OCI-LY1 (cell line): ENCODE measurements around the gene OMP.

ENCODE experiments used
- H2AFZ ChIP-seq: fragments of 200-600 bp; sonication (generic), shearing (Covaris generic); 2 replicates; pipeline ENCODE4 v1.6.0; 2014; ENCODE audit warnings: antibody characterized with exemption, mild to moderate bottlenecking, low read length
- H3F3A ChIP-seq: fragments of 200-600 bp; sonication (generic), shearing (Covaris generic); 2 replicates; pipeline ENCODE4 v1.6.0; 2014; ENCODE audit warnings: mild to moderate bottlenecking, antibody characterized with exemption, low read length, moderate library complexity; ENCODE audit not compliant: insufficient read depth
- H3K27ac ChIP-seq: fragments of 200-600 bp; sonication (generic); 2 replicates; pipeline ENCODE4 v1.5.1; 2014; ENCODE audit warnings: low read length, mixed run types, mild to moderate bottlenecking, low read depth; ENCODE audit not compliant: poor library complexity, severe bottlenecking
- H3K27me3 ChIP-seq: fragments of 200-600 bp; sonication (generic); 2 replicates; pipeline ENCODE4 v1.6.0; 2014; ENCODE audit warnings: antibody characterized with exemption, mild to moderate bottlenecking, low read length, moderate library complexity; ENCODE audit not compliant: insufficient read depth
- H3K36me3 ChIP-seq: fragments of 200-600 bp; sonication (generic); 2 replicates; pipeline ENCODE4 v1.6.1; 2014; ENCODE audit warnings: mild to moderate bottlenecking, antibody characterized with exemption, low read length, moderate library complexity, mixed read lengths; ENCODE audit not compliant: insufficient read depth
- H3K4me1 ChIP-seq: fragments of 200-600 bp; sonication (generic); 2 replicates; pipeline ENCODE4 v1.5.1; 2014; ENCODE audit warnings: mild to moderate bottlenecking, low read length, moderate library complexity; ENCODE audit not compliant: insufficient read depth, severe bottlenecking
- H3K4me2 ChIP-seq: fragments of 200-600 bp; sonication (generic), shearing (Covaris generic); 2 replicates; pipeline ENCODE4 v1.6.1; 2014; ENCODE audit warnings: low read length
- H3K4me3 ChIP-seq: fragments of 200-600 bp; sonication (generic); 2 replicates; pipeline ENCODE4 v1.5.1; 2014; ENCODE audit warnings: low read length, low read depth, mild to moderate bottlenecking, mixed read lengths; ENCODE audit not compliant: poor library complexity, severe bottlenecking
- H3K79me2 ChIP-seq: fragments of 200-600 bp; shearing (Covaris generic); 2 replicates; pipeline ENCODE4 v1.6.1; 2016; ENCODE audit warnings: mixed run types, low read length, mixed read lengths; ENCODE audit not compliant: insufficient read depth
- H3K9ac ChIP-seq: fragments of 200-600 bp; sonication (generic), shearing (Covaris generic); 2 replicates; pipeline ENCODE4 v1.6.1; 2014; ENCODE audit warnings: mild to moderate bottlenecking, low read length, mixed read lengths
- H3K9me2 ChIP-seq: fragments of 200-600 bp; sonication (generic), shearing (Covaris generic); 2 replicates; pipeline ENCODE4 v1.6.1; 2014; ENCODE audit warnings: low read depth, mild to moderate bottlenecking, low read length, mixed read lengths
- H3K9me3 ChIP-seq: fragments of 200-600 bp; shearing (Covaris generic); 2 replicates; pipeline ENCODE4 v1.6.1; 2014; ENCODE audit warnings: low read length, mixed read lengths
- H4K20me1 ChIP-seq: fragments of 200-600 bp; sonication (generic), shearing (Covaris generic); 2 replicates; pipeline ENCODE4 v1.6.0; 2016; ENCODE audit warnings: mild to moderate bottlenecking, low read length; ENCODE audit not compliant: insufficient read depth
- EZH2 ChIP-seq: fragments of 200-600 bp; sonication (generic), shearing (Covaris generic); IDR thresholded peaks from 2 replicates; pipeline ENCODE4 v1.8.0; 2017; ENCODE audit warnings: borderline replicate concordance, mixed run types, mild to moderate bottlenecking, antibody characterized with exemption, low read length, moderate library complexity, mixed read lengths
- TF ChIP-seq, protein P1 (sequence below): fragments of 200-600 bp; sonication (generic), shearing (Covaris generic); IDR thresholded peaks from 2 replicates; pipeline ENCODE4 v1.5.1; 2017; ENCODE audit warnings: mild to moderate bottlenecking, antibody characterized with exemption, low read length, moderate library complexity, mixed read lengths

OMP gene

DNA sequence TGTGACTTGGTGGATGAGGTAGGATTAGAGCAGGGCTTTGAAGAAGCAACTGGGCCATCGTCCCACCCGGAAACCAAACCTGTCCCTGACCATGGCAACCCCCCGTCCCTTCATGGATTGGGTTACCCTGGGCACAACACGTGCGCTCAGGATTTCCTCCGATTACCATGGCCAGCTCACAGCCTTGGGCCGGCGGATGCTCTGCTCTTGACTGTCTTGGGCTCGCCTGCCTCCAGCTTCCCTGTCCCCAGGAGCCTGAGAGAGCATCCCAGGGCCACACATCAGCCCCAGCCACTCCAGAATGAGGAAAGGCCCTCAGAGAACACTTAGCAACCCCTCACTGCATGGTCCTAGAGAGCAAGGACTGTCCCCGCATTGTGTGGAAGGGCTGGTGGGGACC, 48.2 kb downstream of the OMP start:
- no peaks in the 10 kb centered on the region for H3K79me2 ChIP-seq
- H3F3A ChIP-seq, result no peaks in the 10 kb centered on the region
- no peaks in the 10 kb centered on the region for H3K9me2 ChIP-seq
- H3K4me1 ChIP-seq, result no peaks in the 10 kb centered on the region
- no peaks in the 10 kb centered on the region for H4K20me1 ChIP-seq
- TF ChIP-seq, protein P1, sequence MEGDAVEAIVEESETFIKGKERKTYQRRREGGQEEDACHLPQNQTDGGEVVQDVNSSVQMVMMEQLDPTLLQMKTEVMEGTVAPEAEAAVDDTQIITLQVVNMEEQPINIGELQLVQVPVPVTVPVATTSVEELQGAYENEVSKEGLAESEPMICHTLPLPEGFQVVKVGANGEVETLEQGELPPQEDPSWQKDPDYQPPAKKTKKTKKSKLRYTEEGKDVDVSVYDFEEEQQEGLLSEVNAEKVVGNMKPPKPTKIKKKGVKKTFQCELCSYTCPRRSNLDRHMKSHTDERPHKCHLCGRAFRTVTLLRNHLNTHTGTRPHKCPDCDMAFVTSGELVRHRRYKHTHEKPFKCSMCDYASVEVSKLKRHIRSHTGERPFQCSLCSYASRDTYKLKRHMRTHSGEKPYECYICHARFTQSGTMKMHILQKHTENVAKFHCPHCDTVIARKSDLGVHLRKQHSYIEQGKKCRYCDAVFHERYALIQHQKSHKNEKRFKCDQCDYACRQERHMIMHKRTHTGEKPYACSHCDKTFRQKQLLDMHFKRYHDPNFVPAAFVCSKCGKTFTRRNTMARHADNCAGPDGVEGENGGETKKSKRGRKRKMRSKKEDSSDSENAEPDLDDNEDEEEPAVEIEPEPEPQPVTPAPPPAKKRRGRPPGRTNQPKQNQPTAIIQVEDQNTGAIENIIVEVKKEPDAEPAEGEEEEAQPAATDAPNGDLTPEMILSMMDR, result no peak
- TF ChIP-seq EZH2, result no peak
- no peaks in the 10 kb centered on the region for H3K36me3 ChIP-seq
- H3K27ac ChIP-seq, result no peak overlapping the region
- H3K9ac ChIP-seq, result no peak overlapping the region
- no peak overlapping the region for H3K4me3 ChIP-seq
- H3K9me3 ChIP-seq, result no peaks in the 10 kb centered on the region
- H3K4me2 ChIP-seq, result no peak overlapping the region
- H3K27me3 ChIP-seq, result no peaks in the 10 kb centered on the region; the same call in 1 of the 2 replicates
- no peak overlapping the region for H2AFZ ChIP-seq

DNA sequence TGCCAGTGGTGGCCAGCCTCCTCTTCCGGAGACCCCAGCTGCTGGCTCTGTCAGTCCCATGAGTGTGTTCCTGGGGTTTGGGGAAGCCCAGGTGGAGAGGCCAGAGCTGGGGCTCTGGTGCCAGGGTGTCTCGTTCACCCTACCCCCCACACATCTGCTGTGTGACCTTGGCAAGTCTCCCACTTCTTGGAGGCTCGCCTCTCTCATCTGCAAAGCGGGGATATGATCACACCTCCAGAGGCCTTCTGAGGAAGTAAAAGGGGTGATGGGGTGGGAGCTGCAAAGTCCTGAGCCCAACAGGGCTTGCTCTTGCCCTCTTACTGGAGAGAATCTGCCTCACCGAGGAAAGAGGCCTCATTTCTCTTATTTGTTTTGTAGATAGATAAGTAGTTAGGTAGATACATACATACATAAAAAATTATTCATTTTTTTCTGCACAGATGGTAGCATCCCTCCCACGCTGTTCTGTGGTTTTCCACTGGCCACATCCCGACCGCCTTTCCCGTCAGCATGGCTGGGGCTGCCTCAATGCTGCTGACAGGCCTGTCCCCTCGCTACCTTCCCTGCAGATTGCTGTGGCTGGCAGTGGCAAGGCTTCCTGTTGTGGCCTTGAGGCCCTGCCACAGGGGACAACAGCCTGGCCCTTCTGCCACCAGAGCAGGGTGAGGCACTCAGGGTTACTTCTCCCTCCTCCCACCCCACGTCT, 49.3 kb downstream of the OMP start:
- H3K9ac ChIP-seq, result no peak overlapping the region
- no peak for TF ChIP-seq EZH2
- TF ChIP-seq, protein P1, result no peak
- no peaks in the 10 kb centered on the region; the same call in 1 of the 2 replicates for H3K27me3 ChIP-seq
- no peaks in the 10 kb centered on the region for H3K4me1 ChIP-seq
- no peaks in the 10 kb centered on the region for H3K9me3 ChIP-seq
- no peaks in the 10 kb centered on the region for H3F3A ChIP-seq
- no peak overlapping the region for H2AFZ ChIP-seq
- H3K36me3 ChIP-seq, result no peaks in the 10 kb centered on the region
- no peaks in the 10 kb centered on the region for H3K9me2 ChIP-seq
- no peak overlapping the region for H3K27ac ChIP-seq
- H3K79me2 ChIP-seq, result no peaks in the 10 kb centered on the region
- H3K4me3 ChIP-seq, result no peak overlapping the region
- H3K4me2 ChIP-seq, result no peak overlapping the region
- no peaks in the 10 kb centered on the region for H4K20me1 ChIP-seq

DNA sequence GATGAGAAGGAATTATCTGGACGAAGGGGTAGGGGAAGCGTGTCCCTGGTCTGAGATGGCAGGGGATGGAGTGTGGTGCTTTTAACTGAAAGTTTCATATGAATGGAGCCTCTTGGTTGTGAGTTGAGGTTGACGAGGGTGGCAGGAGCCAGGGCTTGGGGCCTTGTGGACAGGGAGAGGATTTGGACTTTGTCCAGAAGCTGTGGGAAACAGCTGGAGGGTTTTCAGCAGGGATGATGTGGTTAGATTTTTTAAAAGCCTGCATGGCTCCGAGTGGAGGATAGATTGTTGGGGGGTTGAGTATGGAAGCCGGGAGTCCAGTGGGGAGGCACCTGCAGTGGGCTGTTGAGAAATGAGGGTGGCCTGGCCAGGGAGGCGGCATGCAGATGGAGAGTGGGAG, 50.2 kb downstream of the OMP start:
- H3F3A ChIP-seq, result no peaks in the 10 kb centered on the region
- no peak overlapping the region for H3K4me3 ChIP-seq
- H3K4me1 ChIP-seq, result no peaks in the 10 kb centered on the region
- no peaks in the 10 kb centered on the region for H3K36me3 ChIP-seq
- H3K9me2 ChIP-seq, result no peaks in the 10 kb centered on the region
- no peaks in the 10 kb centered on the region; the same call in 1 of the 2 replicates for H3K27me3 ChIP-seq
- no peak for TF ChIP-seq EZH2
- TF ChIP-seq, protein P1, result no peak
- H3K4me2 ChIP-seq, result no peak overlapping the region
- H3K9ac ChIP-seq, result no peak overlapping the region
- no peak overlapping the region for H3K27ac ChIP-seq
- H4K20me1 ChIP-seq, result no peaks in the 10 kb centered on the region
- no peaks in the 10 kb centered on the region for H3K9me3 ChIP-seq
- no peaks in the 10 kb centered on the region for H3K79me2 ChIP-seq
- no peak overlapping the region for H2AFZ ChIP-seq
